GM19324 (cell line): Measurements from ENCODE around the gene RFC5.
"Not testable (repeated sequence)": the region's sequence is repeated elsewhere in the genome, so short reads cannot be mapped to it uniquely, and the experiment has no call there.

Source experiments
- ATAC-seq: cut with Tn5 transposase; IDR thresholded peaks from one replicate; pipeline ENCODE4 v1.9.1; 2021; ENCODE audit warnings: mild to moderate bottlenecking, moderate library complexity; ENCODE audit not compliant: unreplicated experiment, low FRiP score

Gene RFC5

GRCh38 chr12:118068445-118068844 lies 51.9 kb downstream of the RFC5 start:
- ATAC-seq: no peak

GRCh38 chr12:118070650-118071049 lies 54.1 kb downstream of the RFC5 start:
- no peak for ATAC-seq

GRCh38 chr12:118073768-118074167 lies 57.3 kb downstream of the RFC5 start:
- ATAC-seq: no peak

GRCh38 chr12:118081521-118081920 lies 65.0 kb downstream of the RFC5 start:
- ATAC-seq: not testable (repeated sequence)
